Cerebellar cortex (tissue), 1 donor: ENCODE data around the gene RAB6B.

ENCODE experiments used
- DNase-seq: peaks from one replicate; pipeline ENCODE4 v3.0.0-alpha.2; 2015; ENCODE audit warnings: low spot score

Gene RAB6B

DNA sequence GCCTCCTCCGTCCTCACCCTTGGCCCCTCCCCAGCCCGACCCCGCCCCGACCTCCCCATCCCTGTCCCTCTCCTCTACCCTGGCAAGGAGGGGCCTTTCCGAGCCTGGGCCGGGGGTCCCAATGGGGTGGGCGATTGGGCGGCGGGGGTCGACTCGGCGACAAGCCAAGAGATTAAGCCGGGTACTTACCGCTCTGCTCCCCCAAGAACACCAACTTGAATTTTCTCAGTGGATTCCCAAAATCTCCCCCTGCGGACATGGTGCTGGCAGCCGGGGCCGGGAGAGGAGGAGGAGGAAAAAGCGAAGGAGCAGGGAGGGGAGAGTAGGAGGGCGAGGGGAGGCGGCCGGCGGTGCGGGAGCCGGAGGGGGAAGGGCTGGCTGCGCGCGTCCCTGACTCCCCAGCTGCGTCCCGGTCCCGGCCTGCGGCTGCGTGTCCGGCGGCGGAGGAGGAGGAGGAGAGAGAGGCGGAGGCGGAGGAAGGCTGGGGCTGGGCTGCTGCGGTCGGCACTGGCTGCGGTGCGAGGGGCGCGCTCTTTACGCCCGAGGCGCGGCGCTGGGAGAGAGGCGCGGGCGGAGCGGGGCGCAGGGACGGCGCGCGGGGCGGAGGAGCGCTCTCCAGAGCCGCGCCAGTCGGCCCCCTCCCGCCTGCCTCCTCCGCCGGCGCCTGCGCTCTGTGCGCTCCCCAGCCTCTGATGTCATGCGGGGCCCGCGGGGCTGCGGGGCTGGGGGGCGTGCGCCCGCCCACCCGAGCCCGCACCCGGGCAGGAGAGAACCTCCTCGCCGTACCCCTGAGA is at the start of gene RAB6B:
Gene RAB6B, minus strand, starts transcription at position 675 of the 794 bp plus-strand sequence. Its CDS starts 416 bp downstream, at position 259.
- peak; percentile 69 for DNase-seq

DNA sequence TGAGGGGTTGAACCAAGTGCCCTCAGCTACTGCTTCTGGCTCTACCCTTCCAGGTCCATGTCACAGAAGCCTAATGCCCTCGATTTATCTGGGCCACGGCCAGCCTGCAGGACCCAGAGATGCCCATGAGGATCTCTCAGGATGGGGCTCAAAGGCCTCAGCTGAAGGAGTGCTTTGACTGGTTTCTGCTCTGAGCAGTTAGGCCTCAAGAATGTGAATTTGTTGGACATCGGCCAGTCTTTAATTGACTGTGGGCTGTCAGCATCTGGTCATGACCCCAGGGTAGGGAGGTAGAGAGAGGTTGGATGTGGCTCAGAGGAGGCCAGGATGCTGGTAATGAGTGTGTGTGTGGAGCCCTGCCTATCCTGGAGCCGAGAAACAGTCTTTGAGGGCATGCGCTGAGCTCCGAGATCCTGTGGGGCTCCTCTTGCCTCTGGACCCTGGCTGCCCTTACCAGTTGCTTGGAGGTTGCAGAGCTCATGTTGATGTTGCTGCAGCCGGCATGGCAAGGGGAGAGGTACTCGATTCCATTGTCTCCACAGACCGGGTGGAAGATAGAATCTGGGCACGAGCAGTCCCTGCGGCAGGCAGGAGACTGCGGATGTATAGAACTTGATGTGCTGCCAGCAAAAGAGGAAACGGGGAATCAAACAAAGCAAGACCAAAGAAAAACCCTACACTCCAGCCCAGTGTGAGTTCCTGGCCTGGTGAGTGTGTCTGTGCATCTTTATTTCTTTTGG is 49.1 kb upstream of the RAB6B start:
- DNase-seq = peak; percentile 49

DNA sequence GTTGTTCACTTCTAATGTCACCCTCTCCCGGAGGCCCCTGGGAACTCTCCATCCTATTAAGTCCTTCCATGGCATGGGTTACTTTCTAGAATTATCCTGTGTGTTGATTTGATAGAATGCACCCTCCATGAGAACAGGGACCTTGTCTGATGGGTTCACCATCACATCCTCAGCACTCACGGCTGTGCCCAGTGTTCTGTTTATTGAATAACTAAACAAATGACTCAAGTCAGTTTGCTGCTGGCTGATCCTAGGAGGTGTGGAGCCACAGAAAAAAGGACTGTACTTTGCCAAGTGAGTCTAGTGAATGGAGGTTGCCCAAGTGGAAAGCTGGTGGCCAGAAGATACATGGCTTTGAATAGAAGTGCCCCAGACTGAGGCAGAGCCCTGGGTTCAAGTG is 48.5 kb upstream of the RAB6B start:
- DNase-seq = no peak

DNA sequence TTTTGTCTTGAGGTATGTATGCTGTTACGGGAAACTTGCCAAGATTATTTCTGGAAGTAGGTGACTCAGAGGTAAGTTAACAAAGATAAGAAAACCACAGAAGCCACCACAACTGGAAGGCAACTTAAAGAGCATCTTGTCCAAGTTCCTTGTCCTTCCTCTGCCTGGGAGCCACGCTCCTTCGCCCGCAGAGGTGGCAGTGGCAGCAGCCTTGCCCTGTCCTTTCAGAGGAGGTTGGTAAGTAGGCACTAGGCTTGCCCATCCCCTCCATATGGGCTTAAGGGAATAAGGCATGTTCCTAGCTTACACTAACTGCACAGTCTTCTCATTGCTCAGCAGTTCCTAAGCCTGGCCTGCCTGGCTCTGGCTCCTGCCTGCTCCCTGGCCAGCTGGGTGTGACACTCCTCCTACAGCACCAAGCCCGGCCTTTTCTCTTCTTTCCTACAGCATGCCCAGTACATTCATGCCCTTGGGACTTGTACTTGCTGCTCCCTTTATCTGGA is 48.0 kb upstream of the RAB6B start:
- DNase-seq = no peak

- DNase-seq = no peak
Observed at GRCh38 chr3:133943031-133943535, 47.4 kb upstream of the RAB6B start.

DNA sequence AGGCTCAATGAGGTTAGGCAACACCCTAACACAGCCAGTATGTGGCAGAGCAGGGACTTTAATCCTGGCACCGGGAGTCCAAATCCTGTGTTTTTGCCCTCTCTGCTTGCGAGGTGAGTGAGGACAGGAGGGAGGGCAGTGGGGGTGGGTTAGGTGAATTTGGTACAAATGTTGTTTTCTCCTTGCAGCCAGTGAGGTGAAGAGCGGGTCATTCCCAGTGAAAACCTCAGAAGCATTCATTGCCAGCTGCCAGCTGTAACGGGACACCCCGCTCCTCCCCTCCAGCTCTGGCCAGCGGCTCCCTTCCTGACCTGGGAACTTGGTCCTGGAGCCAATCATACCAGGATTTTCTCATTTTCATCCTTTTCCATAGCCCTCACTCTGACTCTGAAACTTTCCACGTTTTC is 45.7 kb upstream of the RAB6B start:
- DNase-seq = no peak

DNA sequence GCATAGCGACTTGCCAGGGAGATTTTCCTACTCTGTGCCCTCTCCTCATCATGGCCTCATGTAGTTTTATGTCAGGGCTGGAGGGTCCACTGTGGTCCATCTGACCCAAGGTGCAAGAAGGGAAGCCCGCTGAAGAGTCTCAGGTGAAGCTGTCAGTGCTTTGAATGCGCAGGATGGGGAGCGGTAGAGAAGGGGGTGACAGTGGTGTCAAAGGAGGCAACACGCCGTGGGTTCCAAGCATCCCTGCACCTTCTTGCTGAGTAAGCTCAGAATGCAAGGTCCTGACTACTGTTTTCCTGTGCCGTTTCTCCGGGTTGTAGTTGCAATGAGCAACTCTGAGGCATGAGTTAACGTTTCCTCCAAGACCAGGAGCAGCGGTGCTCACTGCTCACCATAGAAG is 44.9 kb upstream of the RAB6B start:
- DNase-seq = no peak

- DNase-seq = no peak
Observed at GRCh38 chr3:133939463-133939835, 43.8 kb upstream of the RAB6B start.

- no peak for DNase-seq
Observed at GRCh38 chr3:133938770-133939462, 43.2 kb upstream of the RAB6B start.

- no peak for DNase-seq
Observed at GRCh38 chr3:133937756-133938601, 42.3 kb upstream of the RAB6B start.

- DNase-seq = no peak
Observed at GRCh38 chr3:133937061-133937686, 41.5 kb upstream of the RAB6B start.

DNA sequence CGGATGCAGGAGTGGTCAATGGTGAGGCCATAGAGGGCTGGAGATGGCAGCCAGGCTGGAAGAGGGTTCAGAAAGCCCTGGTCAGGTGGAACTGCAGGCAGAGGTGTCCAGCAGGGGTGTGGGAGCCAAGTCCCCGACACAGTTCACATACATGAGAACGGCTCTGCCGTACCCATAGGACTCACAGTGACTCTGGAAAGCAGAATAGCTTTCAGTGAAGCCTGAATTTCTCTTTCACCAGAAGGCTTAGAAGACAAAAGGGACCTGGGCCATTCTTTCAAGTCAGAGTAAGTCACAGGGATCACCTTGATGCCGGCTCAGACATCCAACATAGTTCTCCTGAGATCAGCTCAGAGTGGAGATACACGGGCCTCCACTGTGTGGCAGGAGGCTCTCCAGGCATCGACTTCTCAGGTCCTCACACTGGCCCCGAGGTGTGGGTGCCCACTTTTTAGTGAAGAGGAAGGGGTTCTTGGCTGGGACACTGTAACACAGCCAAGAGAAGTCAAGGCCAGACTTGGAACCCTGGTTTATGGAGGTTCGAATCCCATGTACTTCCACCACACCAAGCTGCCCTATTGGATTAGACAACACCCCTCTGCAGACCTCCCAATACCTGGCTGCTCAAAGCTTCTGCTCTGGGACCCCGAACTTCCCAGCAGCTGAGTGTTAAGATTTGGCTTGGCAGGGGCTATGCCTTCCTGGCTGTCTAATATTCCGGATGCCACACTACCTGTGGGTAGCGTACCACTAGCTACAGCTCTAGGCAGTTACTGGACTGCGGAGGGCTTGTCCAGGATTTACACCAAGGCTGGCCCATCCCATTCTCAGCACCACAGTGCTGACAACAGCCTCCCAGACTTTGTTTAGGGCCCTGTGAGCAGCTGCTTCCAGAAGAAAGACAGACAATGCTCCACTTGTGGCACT is 40.4 kb upstream of the RAB6B start:
- no peak for DNase-seq

- DNase-seq = no peak
Observed at GRCh38 chr3:133934996-133935842, 39.5 kb upstream of the RAB6B start.

DNA sequence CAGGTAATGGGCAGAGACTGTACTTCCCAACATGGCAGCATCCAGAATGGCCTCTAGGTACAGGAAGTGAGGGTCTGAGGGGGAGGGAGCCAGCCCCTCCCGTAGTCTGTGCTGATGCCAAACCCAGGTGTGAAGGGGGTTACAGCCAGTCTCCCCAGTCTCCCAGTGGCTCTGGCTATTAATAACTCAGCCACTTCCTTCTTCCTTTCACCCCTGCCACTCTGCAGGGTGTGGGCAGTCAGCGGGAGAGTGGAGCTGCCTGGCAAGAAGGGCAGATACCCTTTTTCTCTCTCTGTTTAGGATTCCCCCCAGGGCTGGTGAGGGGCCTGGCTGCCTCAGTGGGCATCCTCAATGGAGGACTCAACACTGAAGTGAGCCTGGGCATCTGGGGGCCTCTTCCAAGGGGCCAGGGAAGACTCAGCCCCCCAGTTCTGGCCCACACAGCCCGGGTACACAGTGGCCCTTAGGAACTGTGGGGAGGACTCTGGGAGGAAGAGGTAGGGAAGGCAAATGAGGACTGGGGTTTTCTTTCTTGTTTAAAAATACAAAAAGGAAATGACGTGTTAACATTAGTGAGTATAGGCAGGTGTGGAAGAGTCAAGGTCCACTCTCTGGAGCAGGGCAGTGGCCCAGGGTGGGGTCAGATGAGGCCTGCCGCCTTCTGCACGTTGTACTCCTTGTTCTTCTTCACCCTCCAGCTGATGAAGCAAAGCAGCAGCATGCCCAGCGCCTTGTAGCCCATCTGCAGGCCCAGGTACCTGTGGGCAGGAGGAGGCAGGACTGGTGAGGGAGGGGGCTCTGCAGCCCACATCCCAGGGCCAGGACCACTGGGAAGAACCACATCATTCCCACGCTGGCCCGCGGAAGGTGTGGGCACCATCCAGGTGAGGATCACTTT is 38.6 kb upstream of the RAB6B start:
- DNase-seq = no peak

- no peak for DNase-seq
Observed at GRCh38 chr3:133933097-133934024, 37.7 kb upstream of the RAB6B start.

GRCh38 chr3:133932009-133932408 is 36.3 kb upstream of the RAB6B start:
- no peak for DNase-seq

GRCh38 chr3:133931084-133931483 is 35.4 kb upstream of the RAB6B start:
- no peak for DNase-seq
